Measurements from ENCODE around the gene C16orf87. TPM values are rescaled to one million over a fixed set of nuclear protein-coding genes. Genes with fewer than 3 reads are reported as not detected.

C16orf87 gene
- total RNA-seq, 6 donors from 2014 or later: 4.2 to 9.5 (median 6.2) TPM

DNA sequence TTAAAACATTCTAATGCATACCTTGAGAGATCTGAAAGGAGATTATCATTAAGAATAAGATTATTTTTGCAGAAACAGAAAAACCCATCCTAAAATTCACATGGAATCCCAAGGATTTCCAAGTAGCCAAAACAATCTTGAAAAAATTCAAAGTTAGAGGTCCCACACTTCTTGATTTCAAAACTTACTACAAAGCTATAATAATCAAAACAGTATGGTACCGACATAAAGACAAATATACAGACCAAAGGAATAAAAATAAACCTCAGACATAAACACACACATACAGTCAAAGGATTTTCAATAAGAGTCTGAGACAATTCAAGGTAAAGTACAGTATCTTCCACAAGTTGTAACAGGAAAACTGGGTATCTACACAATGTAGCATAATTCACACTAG lies 16.2 kb downstream of the C16orf87 start:
- TF ChIP-seq, protein P1, sequence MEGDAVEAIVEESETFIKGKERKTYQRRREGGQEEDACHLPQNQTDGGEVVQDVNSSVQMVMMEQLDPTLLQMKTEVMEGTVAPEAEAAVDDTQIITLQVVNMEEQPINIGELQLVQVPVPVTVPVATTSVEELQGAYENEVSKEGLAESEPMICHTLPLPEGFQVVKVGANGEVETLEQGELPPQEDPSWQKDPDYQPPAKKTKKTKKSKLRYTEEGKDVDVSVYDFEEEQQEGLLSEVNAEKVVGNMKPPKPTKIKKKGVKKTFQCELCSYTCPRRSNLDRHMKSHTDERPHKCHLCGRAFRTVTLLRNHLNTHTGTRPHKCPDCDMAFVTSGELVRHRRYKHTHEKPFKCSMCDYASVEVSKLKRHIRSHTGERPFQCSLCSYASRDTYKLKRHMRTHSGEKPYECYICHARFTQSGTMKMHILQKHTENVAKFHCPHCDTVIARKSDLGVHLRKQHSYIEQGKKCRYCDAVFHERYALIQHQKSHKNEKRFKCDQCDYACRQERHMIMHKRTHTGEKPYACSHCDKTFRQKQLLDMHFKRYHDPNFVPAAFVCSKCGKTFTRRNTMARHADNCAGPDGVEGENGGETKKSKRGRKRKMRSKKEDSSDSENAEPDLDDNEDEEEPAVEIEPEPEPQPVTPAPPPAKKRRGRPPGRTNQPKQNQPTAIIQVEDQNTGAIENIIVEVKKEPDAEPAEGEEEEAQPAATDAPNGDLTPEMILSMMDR (IDR thresholded peaks at IDR 0.05): no peak
- no peak for TF ChIP-seq EP300 (IDR thresholded peaks at IDR 0.05)
- TF ChIP-seq POLR2A (IDR thresholded peaks at IDR 0.05): no peak
- no peak for TF ChIP-seq POLR2AphosphoS5 (IDR thresholded peaks at IDR 0.05)
- H3K27me3 ChIP-seq: no peaks in the 10 kb centered on the region
- ATAC-seq (ENCODE audit: low FRiP score in 2 of 2) (no peak), DNase-seq (no peak)
- H3K4me1 ChIP-seq: peaks cover 2 to 6% (median 5%) of the 10 kb centered on the region in 4 donors
- no peaks in the 10 kb centered on the region for H3K36me3 ChIP-seq
- WGBS, 2 donors: 94 to 96% methylated on average over 1 of the region's 1 CpG
- no peak overlapping the region for H3K4me3 ChIP-seq
- no peak overlapping the region for H3K27ac ChIP-seq
- H3K9me3 ChIP-seq: no peaks in the 10 kb centered on the region

DNA sequence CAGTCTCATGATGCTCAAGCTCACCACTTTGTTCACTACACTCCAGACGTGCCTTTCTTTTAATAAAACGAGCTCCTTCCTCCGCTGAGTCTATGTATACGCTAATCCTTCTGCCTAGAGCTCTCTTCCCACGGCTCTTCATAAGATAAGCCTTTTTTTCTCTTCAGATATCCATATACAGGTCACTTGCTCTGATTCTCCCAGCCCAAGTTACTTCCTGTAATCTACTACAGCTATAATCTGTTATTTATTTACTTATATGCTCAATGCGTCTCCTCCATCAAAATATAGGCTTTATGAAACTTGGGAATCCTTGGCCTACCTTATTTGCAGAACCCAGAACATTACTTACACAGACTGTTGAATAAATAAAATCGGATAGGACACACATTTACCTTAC lies 17.4 kb downstream of the C16orf87 start:
- no peak overlapping the region for H3K27ac ChIP-seq
- no peak for TF ChIP-seq POLR2A (IDR thresholded peaks at IDR 0.05)
- no peak for TF ChIP-seq EP300 (IDR thresholded peaks at IDR 0.05)
- TF ChIP-seq, protein P1 (IDR thresholded peaks at IDR 0.05): no peak
- TF ChIP-seq POLR2AphosphoS5 (IDR thresholded peaks at IDR 0.05): no peak
- no peak for DNase-seq
- H3K27me3 ChIP-seq: no peaks in the 10 kb centered on the region
- H3K36me3 ChIP-seq: no peaks in the 10 kb centered on the region
- peaks cover 5 to 12% (median 8%) of the 10 kb centered on the region in 4 donors for H3K4me1 ChIP-seq
- H3K4me3 ChIP-seq: no peak overlapping the region
- H3K9me3 ChIP-seq: no peaks in the 10 kb centered on the region
- no peak for ATAC-seq (ENCODE audit: low FRiP score in 2 of 2)
- 88 to 89% methylated on average over 7 of the region's 7 CpGs for WGBS, 2 donors

DNA sequence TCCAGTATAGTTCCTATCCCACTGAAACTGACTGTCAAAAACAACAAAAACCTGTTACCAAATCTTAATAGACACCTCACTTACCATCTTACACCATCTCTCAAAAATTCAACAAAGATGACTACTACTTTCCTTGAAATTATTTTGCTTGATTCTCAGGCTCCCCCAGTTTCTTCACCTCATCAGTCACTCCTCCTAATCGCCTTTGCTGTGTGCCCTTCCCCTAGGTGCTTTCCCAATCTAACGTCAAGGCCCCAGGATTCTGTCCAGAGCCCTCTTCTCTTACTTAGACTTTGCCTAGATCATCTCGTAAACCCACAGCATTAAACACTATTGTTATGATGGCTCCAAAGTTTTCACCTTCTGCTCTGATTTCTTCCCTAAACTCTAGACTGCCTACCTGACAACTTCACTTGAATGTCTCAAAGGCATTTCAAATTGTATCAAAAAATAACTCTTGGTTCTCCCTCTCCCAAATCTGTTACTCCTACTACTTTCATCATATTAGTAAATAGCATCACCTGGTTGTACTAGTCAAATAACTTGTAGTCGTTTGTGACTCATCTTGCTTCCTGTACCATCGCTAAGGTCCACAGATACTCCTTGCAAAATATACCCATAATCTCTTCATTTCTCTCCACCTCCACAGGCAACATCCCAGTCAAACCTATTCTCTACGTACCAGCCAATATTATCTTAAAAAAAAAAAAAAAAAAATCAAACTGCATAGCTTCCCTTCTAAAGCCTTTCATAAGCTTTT lies 18.0 kb downstream of the C16orf87 start:
- Histone ChIP-seq H3K4me3 (no peak overlapping the region), H3K27me3 (no peaks in the 10 kb centered on the region), H3K36me3 (no peaks in the 10 kb centered on the region), H3K9me3 (no peaks in the 10 kb centered on the region), H3K4me1 (peaks cover 5 to 12% (median 8%) of the 10 kb centered on the region in 4 donors), H3K27ac (no peak overlapping the region)
- TF ChIP-seq POLR2A (IDR thresholded peaks at IDR 0.05): no peak
- DNase-seq: no peak
- WGBS, 2 donors: 85 to 87% methylated on average over 6 of the region's 6 CpGs
- no peak for ATAC-seq (ENCODE audit: low FRiP score in 2 of 2)

DNA sequence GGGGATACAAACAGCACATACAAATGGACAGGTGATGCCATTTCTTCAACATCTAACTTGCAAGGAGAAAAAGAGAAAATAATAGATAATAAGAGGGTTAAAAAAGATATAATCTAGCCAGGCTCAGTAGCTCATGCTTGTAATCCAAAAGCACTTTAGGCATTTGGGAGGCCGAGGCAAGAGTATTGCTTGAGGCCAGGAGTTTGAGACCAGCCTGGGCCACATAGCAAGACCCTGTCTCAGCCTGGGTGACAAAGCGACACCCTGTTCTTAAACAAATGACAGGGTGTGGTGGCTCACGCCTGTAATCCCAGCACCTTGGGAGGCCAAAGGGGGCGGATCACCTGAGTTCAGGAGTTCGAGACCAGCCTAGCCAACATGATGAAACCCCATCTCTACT lies 19.3 kb downstream of the C16orf87 start:
- Histone ChIP-seq H3K4me1 (peaks cover 5 to 12% (median 8%) of the 10 kb centered on the region in 4 donors), H3K4me3 (no peak overlapping the region), H3K27me3 (no peaks in the 10 kb centered on the region), H3K9me3 (no peaks in the 10 kb centered on the region), H3K27ac (no peak overlapping the region), H3K36me3 (no peaks in the 10 kb centered on the region)
- no peak for DNase-seq
- TF ChIP-seq EP300 (IDR thresholded peaks at IDR 0.05): no peak
- TF ChIP-seq POLR2A (IDR thresholded peaks at IDR 0.05): no peak
- TF ChIP-seq POLR2AphosphoS5 (IDR thresholded peaks at IDR 0.05): no peak
- TF ChIP-seq, protein P1 (IDR thresholded peaks at IDR 0.05): no peak
- no peak for ATAC-seq (ENCODE audit: low FRiP score in 2 of 2)
- WGBS, 2 donors: 95 to 99% methylated on average over 5 of the region's 5 CpGs

DNA sequence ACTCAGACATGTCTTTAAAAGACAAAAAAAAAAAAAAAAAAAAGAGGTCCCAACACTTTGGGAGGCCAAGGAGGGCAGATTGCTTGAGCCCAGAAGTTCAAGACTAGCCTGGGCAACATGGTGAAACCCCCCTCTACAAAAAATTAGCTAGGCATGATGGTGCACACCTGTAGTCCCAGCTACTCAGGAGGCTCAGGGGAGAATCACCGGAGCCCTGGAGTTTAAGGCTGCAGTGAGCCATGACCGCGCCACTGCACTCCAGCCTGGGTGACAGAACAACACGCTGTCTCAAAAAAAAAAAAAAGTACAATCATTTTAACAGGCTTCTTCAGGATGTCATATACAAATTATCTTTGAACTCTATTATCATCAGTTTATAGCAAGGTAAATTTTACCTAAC lies 22.0 kb downstream of the C16orf87 start:
- no peak overlapping the region for H3K27ac ChIP-seq
- 92 to 97% methylated on average over 4 of the region's 4 CpGs for WGBS, 2 donors
- no peaks in the 10 kb centered on the region for H3K27me3 ChIP-seq
- H3K4me3 ChIP-seq: no peak overlapping the region
- no peaks in the 10 kb centered on the region for H3K36me3 ChIP-seq
- peaks cover 5 to 12% (median 8%) of the 10 kb centered on the region in 4 donors for H3K4me1 ChIP-seq
- ATAC-seq (ENCODE audit: low FRiP score in 2 of 2): no peak
- DNase-seq: no peak
- H3K9me3 ChIP-seq: no peaks in the 10 kb centered on the region
- no peak for TF ChIP-seq POLR2AphosphoS5 (IDR thresholded peaks at IDR 0.05)
- TF ChIP-seq EP300 (IDR thresholded peaks at IDR 0.05): no peak
- TF ChIP-seq, protein P1 (IDR thresholded peaks at IDR 0.05): no peak
- no peak for TF ChIP-seq POLR2A (IDR thresholded peaks at IDR 0.05)

All from upper lobe of left lung (tissue), 6 donors.